Lower lobe of right lung (tissue), 2 donors: ENCODE results near the gene CUBN. TPM values are rescaled to one million over a fixed set of nuclear protein-coding genes. Genes with fewer than 3 reads are reported as not detected.

Experiments
- ATAC-seq, 2 donors: fragments of 200-7000 bp; cut with Tn5 transposase; one replicate each; pipeline ENCODE4 v1.9.1; 2020 to 2022; ENCODE audit warnings: mild to moderate bottlenecking in 2 of 2, moderate library complexity in 2 of 2
- DNase-seq: peaks from one replicate; pipeline ENCODE4 v3.0.0-alpha.2; 2020
- H3K27ac ChIP-seq: fragments of 200-600 bp; one replicate; pipeline ENCODE4 v1.8.0; 2022
- H3K27me3 ChIP-seq: fragments of 200-600 bp; one replicate; pipeline ENCODE4 v1.8.0; 2022; ENCODE audit warnings: low read depth
- H3K36me3 ChIP-seq: fragments of 200-600 bp; one replicate; pipeline ENCODE4 v1.8.0; 2022; ENCODE audit warnings: mild to moderate bottlenecking
- H3K4me1 ChIP-seq: fragments of 200-600 bp; one replicate; pipeline ENCODE4 v1.8.0; 2022
- H3K4me3 ChIP-seq: fragments of 200-600 bp; one replicate; pipeline ENCODE4 v1.8.0; 2022; ENCODE audit warnings: mild to moderate bottlenecking
- H3K9me3 ChIP-seq: fragments of 200-600 bp; one replicate; pipeline ENCODE4 v1.8.0; 2022
- intact Hi-C: fragments of 100-400 bp; cut with DNase I; formaldehyde crosslinking; loops from one replicate; pipeline ENCODE4 v1.11.0; 2022
- total RNA-seq: library from RNA; stranded (reverse); fragmentation: NEBNext Ultra II Directional; extraction: Animal tissue kit (Norgen Biotek cat#: 25700); gene quantifications from one replicate; pipeline ENCODE4 v1.2.1, GENCODE V29; 2021
- TF ChIP-seq, protein P1 (sequence below): fragments of 200-600 bp; IDR thresholded peaks from one replicate; pipeline ENCODE4 v1.8.0; 2022; ENCODE audit warnings: antibody characterized with exemption, mild to moderate bottlenecking
- donor health status: DM: no; HTN: yes; CAD: no; lungs with severe emphysema.

Gene CUBN
- total RNA-seq, 1 donor from 2014 or later: 2.2 TPM

DNA sequence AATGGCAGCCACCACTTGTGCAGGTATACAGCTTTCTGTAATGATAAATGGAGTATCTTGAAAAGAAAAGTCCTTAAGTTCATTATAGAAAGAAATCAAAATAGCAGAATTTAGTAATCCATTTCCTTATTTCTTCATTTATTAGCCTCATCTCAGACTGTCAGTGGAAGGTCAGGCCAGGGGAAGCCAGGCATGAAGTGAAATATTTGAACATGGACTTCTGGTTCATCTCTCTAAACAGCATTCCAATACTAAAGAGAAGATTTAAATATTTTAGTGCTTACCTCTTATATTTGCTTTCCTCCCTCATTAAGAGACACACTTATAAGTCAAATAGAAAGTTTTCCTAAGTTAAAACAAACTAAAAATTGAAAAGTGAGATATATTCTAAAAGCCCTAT, 45.0 kb upstream of the CUBN start:
- no peak overlapping the region for H3K4me3 ChIP-seq
- H3K9me3 ChIP-seq: no peaks in the 10 kb centered on the region
- intact Hi-C loops: no loop called here
- ATAC-seq: no peak
- H3K27ac ChIP-seq: no peak overlapping the region
- H3K4me1 ChIP-seq: peaks cover 11% of the 10 kb centered on the region
- TF ChIP-seq, protein P1, sequence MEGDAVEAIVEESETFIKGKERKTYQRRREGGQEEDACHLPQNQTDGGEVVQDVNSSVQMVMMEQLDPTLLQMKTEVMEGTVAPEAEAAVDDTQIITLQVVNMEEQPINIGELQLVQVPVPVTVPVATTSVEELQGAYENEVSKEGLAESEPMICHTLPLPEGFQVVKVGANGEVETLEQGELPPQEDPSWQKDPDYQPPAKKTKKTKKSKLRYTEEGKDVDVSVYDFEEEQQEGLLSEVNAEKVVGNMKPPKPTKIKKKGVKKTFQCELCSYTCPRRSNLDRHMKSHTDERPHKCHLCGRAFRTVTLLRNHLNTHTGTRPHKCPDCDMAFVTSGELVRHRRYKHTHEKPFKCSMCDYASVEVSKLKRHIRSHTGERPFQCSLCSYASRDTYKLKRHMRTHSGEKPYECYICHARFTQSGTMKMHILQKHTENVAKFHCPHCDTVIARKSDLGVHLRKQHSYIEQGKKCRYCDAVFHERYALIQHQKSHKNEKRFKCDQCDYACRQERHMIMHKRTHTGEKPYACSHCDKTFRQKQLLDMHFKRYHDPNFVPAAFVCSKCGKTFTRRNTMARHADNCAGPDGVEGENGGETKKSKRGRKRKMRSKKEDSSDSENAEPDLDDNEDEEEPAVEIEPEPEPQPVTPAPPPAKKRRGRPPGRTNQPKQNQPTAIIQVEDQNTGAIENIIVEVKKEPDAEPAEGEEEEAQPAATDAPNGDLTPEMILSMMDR: no peak
- no peak for DNase-seq
- no peaks in the 10 kb centered on the region for H3K36me3 ChIP-seq
- H3K27me3 ChIP-seq: no peaks in the 10 kb centered on the region

DNA sequence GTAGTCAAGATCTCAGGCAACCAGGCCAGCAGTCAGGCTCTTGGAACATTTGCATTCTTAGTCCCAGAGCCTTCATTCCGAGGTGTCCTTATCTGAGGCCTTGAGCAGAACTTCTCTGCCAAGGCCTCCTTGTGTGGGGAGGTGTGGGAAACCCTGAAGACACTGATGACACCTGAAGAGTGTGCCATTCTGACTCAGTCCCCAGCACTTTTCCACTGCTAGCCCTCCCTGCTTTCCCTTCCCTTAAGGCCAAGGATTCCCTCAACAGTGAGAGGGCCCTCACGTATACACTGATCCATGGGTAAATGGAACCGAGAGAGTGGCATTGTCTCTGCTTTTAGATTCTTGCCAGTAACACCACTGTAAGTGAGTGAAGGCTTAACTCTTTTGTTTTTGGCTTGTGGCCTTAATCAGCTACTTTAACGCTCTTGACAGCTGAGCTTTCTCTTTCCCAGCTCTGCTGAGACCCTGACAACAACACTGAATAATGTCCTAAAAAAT, 41.6 kb upstream of the CUBN start:
- intact Hi-C loops: no loop called here
- Histone ChIP-seq H3K36me3 (no peaks in the 10 kb centered on the region), H3K27me3 (no peaks in the 10 kb centered on the region), H3K4me1 (peaks cover 11% of the 10 kb centered on the region), H3K9me3 (no peaks in the 10 kb centered on the region), H3K27ac (no peak overlapping the region), H3K4me3 (no peak overlapping the region)
- DNase-seq (no peak), ATAC-seq (no peak)
- TF ChIP-seq, protein P1: no peak

DNA sequence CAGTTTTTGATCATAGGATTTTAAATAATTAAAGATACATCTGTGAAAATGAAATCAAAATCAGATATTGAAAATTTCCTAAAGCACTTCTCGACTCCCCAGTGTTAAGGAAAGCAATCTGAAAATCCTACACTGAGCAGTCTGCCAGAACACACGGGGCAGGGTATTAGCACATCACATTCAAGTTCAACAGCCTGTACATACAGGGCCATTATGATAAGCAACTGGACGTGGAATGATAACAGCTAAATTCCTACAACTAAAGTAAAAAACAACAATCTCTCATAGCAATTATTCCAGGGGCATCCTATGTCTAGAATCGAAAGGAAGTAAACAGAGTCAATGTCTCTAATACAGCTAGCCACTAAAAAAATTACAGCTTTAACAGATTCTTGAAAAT, 40.2 kb upstream of the CUBN start:
- no peaks in the 10 kb centered on the region for H3K36me3 ChIP-seq
- intact Hi-C loops: no loop called here
- TF ChIP-seq, protein P1: no peak
- DNase-seq (no peak), ATAC-seq (no peak)
- H3K27me3 ChIP-seq: no peaks in the 10 kb centered on the region
- no peak overlapping the region for H3K27ac ChIP-seq
- H3K4me3 ChIP-seq: no peak overlapping the region
- no peaks in the 10 kb centered on the region for H3K9me3 ChIP-seq
- peaks cover 6% of the 10 kb centered on the region for H3K4me1 ChIP-seq

GRCh38 chr10:17166699-17167098, 37.1 kb upstream of the CUBN start:
- Histone ChIP-seq H3K27me3 (no peaks in the 10 kb centered on the region), H3K27ac (no peak overlapping the region), H3K4me3 (no peak overlapping the region), H3K9me3 (no peaks in the 10 kb centered on the region), H3K36me3 (no peaks in the 10 kb centered on the region), H3K4me1 (no peaks in the 10 kb centered on the region)
- TF ChIP-seq, protein P1: no peak
- intact Hi-C loops: no loop called here
- DNase-seq (no peak), ATAC-seq (no peak)

- H3K4me3 ChIP-seq: no peak overlapping the region
- H3K27me3 ChIP-seq: no peaks in the 10 kb centered on the region
- no peaks in the 10 kb centered on the region for H3K36me3 ChIP-seq
- DNase-seq: no peak
- no peaks in the 10 kb centered on the region for H3K4me1 ChIP-seq
- no peaks in the 10 kb centered on the region for H3K9me3 ChIP-seq
- intact Hi-C loops: no loop called here
- H3K27ac ChIP-seq: no peak overlapping the region
- ATAC-seq: no peak
- TF ChIP-seq, protein P1: no peak
These were observed 33.2 kb upstream of the CUBN start for GRCh38 chr10:17162828-17163227.

GRCh38 chr10:17161775-17162174, 32.2 kb upstream of the CUBN start:
- Histone ChIP-seq H3K9me3 (no peaks in the 10 kb centered on the region), H3K27ac (no peak overlapping the region), H3K27me3 (no peaks in the 10 kb centered on the region), H3K4me1 (no peaks in the 10 kb centered on the region), H3K36me3 (no peaks in the 10 kb centered on the region), H3K4me3 (no peak overlapping the region)
- ATAC-seq (no peak), DNase-seq (no peak)
- intact Hi-C loops: no loop called here
- TF ChIP-seq, protein P1: no peak
